ENCODE results near the gene LHX1.

Gene LHX1

DNA sequence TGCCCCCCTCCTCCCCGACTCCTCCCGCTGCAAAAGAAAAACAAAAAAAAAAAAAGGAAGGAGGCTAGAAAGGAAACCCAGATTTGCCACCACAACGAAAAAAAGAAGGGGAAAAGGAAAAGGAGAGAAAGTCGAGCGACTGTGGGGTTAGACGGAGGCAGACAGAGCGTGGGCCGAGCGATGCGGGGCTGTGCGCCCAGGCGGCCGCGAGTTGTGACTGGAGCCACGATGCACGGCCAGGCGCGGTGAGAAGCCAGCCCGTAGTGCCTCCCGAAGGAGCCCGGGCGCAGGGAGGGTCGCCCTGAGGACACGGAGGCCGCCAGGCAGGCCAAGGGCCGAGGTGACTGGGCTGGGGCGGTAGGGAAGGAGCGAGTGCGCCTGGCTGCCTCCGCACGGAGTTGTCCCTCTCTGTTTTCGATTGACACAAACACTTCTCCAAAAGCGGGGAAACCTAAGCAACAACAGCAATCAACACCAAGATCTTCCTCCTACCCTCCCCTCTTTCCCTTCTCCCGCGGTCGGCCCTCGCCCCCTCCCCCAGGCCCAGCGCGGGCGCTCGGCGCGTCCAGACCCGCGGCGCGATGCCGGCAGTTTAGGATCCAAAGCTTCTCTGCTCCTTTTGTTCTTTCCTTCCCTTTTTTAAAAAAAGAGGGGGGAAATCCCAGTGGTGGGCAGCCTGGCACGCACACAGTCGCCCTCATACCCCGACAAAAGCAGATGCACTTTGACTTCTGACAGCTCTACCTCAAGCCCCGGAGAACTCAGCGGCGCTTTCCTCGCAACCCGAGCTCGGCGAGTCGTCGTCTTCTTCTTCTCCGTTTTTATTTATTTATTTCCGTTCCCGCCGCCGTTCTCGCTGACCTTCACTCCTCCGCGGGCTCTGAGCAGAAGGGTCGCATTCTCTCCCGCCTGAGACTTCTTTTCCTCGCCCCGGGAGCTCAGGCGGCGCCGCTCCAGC lies at the start of gene LHX1:
TSS of gene LHX1 (plus strand) at position 475 of the 958 bp plus-strand sequence. CDS start 723 bp downstream, outside the sequence.
- Histone ChIP-seq H3K9ac (no peak within 1 kb of the TSS), H3K27ac (no peak within 1 kb of the TSS)
- TF ChIP-seq Cebpa-rat (IDR thresholded peaks at IDR 0.05) = no peak

GRCh38 chr17:36888236-36888951 lies 48.9 kb upstream of the LHX1 start:
- Histone ChIP-seq H4K20me1 (no peaks in the 10 kb centered on the region; the same call in 1 of the 2 replicates), H3K9me3 (no peaks in the 10 kb centered on the region), H3K4me3 (no peak overlapping the region), H3K4me1 (peaks cover 30% of the 10 kb centered on the region), H3K27me3 (peaks cover 16% of the 10 kb centered on the region), H3K36me3 (no peaks in the 10 kb centered on the region), H3K9ac (no peak overlapping the region), H3K4me2 (no peak overlapping the region), H3K27ac (no peak overlapping the region)
- TF ChIP-seq Cebpa-rat (IDR thresholded peaks at IDR 0.05) = no peak

More for the DNA sequence above, at the start of gene LHX1:
- Histone ChIP-seq H3K9me3 (peaks cover 32% of the 10 kb centered on the region), H3K4me2 (peak within 1 kb of the TSS; percentile 62), H4K20me1 (peaks cover 94% of the 10 kb centered on the region), H3K36me3 (peaks cover 3% of the 10 kb centered on the region; the same call in 1 of the 2 replicates), H3K27me3 (peaks cover 100% of the 10 kb centered on the region), H3K4me1 (peaks cover 28% of the 10 kb centered on the region), H3K4me3 (peak within 1 kb of the TSS; percentile 46)

- no peaks in the 10 kb centered on the region for H3K9me3 ChIP-seq
- no peaks in the 10 kb centered on the region for H3K36me3 ChIP-seq
- peaks cover 25% of the 10 kb centered on the region for H3K4me1 ChIP-seq
- H3K27me3 ChIP-seq = peaks cover 12% of the 10 kb centered on the region
- TF ChIP-seq Cebpa-rat (IDR thresholded peaks at IDR 0.05) = no peak
- H3K9ac ChIP-seq = no peak overlapping the region
- H3K27ac ChIP-seq = no peak overlapping the region
- no peak overlapping the region for H3K4me3 ChIP-seq
- no peaks in the 10 kb centered on the region; the same call in 1 of the 2 replicates for H4K20me1 ChIP-seq
- no peak overlapping the region for H3K4me2 ChIP-seq
These were observed 47.4 kb upstream of the LHX1 start for GRCh38 chr17:36889770-36890349.

DNA sequence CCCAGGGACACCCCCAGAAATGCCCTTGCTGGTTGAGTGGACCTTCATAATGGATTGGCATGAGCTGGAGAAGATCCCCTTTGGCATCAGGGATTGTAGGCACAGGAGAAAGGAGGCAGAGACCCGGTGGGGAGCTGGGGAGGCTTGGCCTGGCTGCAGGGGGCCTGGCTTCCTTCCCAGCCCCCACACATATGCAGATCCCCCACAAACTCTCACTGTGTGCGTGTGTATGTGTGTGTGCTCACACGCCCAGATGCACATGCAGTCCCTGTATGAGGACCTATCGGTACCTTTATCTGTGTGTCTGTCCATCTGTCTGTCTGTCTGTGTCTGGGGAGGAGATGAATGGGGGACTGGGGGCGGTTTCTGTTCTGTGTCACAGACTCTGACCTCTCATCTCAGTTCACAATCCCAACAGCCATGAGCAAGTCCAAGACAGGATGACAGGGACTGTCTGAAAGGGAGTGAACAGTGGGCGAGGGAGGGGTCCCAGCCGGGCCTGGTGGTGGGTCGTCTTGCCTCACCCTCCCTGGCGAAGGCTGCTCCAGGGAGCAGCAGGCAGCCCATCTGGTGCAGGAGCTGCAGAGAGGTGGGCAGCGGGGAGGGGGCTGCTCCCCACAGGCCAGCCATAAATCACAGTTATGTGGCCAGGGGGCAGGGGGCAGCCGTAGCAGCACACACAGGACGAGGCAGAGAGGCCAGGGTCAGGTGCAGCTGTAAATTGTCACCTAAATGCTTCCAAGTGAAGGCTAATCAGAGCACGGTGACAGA lies 46.7 kb upstream of the LHX1 start:
- Histone ChIP-seq H3K27ac (no peak overlapping the region), H3K9me3 (no peaks in the 10 kb centered on the region), H3K4me3 (no peak overlapping the region), H3K27me3 (peaks cover 5% of the 10 kb centered on the region), H3K36me3 (no peaks in the 10 kb centered on the region), H3K4me1 (peaks cover 18% of the 10 kb centered on the region), H3K9ac (no peak overlapping the region), H3K4me2 (no peak overlapping the region), H4K20me1 (no peaks in the 10 kb centered on the region)
- no peak for TF ChIP-seq Cebpa-rat (IDR thresholded peaks at IDR 0.05)

GRCh38 chr17:36892112-36892838 lies 45.0 kb upstream of the LHX1 start:
- H4K20me1 ChIP-seq = no peaks in the 10 kb centered on the region
- TF ChIP-seq Cebpa-rat (IDR thresholded peaks at IDR 0.05) = no peak

GRCh38 chr17:36894177-36894576 lies 43.1 kb upstream of the LHX1 start:
- no peaks in the 10 kb centered on the region for H3K27me3 ChIP-seq
- no peaks in the 10 kb centered on the region for H3K9me3 ChIP-seq

More at GRCh38 chr17:36892112-36892838, 45.0 kb upstream of the LHX1 start:
- Histone ChIP-seq H3K27me3 (no peaks in the 10 kb centered on the region), H3K4me1 (peaks cover 7% of the 10 kb centered on the region; the same call in 1 of the 2 replicates), H3K4me2 (no peak overlapping the region), H3K27ac (no peak overlapping the region), H3K9me3 (no peaks in the 10 kb centered on the region), H3K4me3 (no peak overlapping the region), H3K36me3 (no peaks in the 10 kb centered on the region), H3K9ac (no peak overlapping the region)

DNA sequence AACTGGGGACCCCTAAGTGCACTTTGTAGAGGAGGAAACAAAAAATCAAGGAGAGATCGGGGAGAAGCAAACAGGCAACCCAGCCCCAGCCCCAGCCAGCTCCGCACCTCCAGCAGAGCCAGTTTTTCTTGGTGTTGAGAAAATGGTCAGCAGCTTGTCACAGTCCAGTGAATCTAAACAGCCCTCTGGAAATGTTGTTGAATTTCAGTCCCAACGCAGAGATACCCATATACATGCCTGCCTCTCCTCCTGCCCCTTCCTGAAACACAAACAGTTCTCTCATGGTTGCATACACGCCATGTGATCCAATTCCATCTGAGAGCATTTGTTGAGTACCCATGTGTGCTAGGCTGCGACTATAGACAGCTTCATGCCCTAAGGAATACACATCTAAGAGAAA lies 42.4 kb upstream of the LHX1 start:
- Histone ChIP-seq H3K4me3 (no peak overlapping the region), H3K9me3 (no peaks in the 10 kb centered on the region), H3K9ac (no peak overlapping the region), H3K27ac (no peak overlapping the region), H3K4me1 (no peaks in the 10 kb centered on the region), H3K4me2 (no peak overlapping the region), H3K36me3 (no peaks in the 10 kb centered on the region), H3K27me3 (no peaks in the 10 kb centered on the region), H4K20me1 (no peaks in the 10 kb centered on the region)
- no peak for TF ChIP-seq Cebpa-rat (IDR thresholded peaks at IDR 0.05)

More at GRCh38 chr17:36894177-36894576, 43.1 kb upstream of the LHX1 start:
- Histone ChIP-seq H3K36me3 (no peaks in the 10 kb centered on the region), H3K27ac (no peak overlapping the region), H3K4me2 (no peak overlapping the region), H3K4me3 (no peak overlapping the region), H3K4me1 (no peaks in the 10 kb centered on the region), H4K20me1 (no peaks in the 10 kb centered on the region), H3K9ac (no peak overlapping the region)
- no peak for TF ChIP-seq Cebpa-rat (IDR thresholded peaks at IDR 0.05)

- no peak for TF ChIP-seq Cebpa-rat (IDR thresholded peaks at IDR 0.05)
These were observed 37.8 kb upstream of the LHX1 start for GRCh38 chr17:36899250-36900159.

More at GRCh38 chr17:36899250-36900159, 37.8 kb upstream of the LHX1 start:
- H3K4me3 ChIP-seq = no peak overlapping the region
- H4K20me1 ChIP-seq = no peaks in the 10 kb centered on the region
- H3K9me3 ChIP-seq = no peaks in the 10 kb centered on the region
- no peaks in the 10 kb centered on the region for H3K4me1 ChIP-seq
- H3K9ac ChIP-seq = no peak overlapping the region
- H3K36me3 ChIP-seq = no peaks in the 10 kb centered on the region
- no peaks in the 10 kb centered on the region for H3K27me3 ChIP-seq
- H3K27ac ChIP-seq = no peak overlapping the region
- H3K4me2 ChIP-seq = no peak overlapping the region

Measured in BLaER1 (cell line).